ENCODE results near the gene KLHL29.

KLHL29 gene

GRCh38 chr2:23553561-23553960, 168.6 kb downstream of the KLHL29 start:
- no peak for TF ChIP-seq CTCF (IDR thresholded peaks at IDR 0.05; ENCODE audit: low read depth, low read length, missing control alignments)
- H3K4me3 ChIP-seq (ENCODE audit: low read depth, low read length): no peak overlapping the region
- DNase-seq (ENCODE audit: low read depth): no peak

GRCh38 chr2:23554054-23554697, 169.2 kb downstream of the KLHL29 start:
- H3K4me3 ChIP-seq (ENCODE audit: low read depth, low read length): no peak overlapping the region
- no peak for TF ChIP-seq CTCF (IDR thresholded peaks at IDR 0.05; ENCODE audit: low read depth, low read length, missing control alignments)
- no peak for DNase-seq (ENCODE audit: low read depth)

- no peak for DNase-seq (ENCODE audit: low read depth)
- no peak overlapping the region for H3K4me3 ChIP-seq (ENCODE audit: low read depth, low read length)
- no peak for TF ChIP-seq CTCF (IDR thresholded peaks at IDR 0.05; ENCODE audit: low read depth, low read length, missing control alignments)
These were observed 171.0 kb downstream of the KLHL29 start for GRCh38 chr2:23555944-23556343.

- H3K4me3 ChIP-seq (ENCODE audit: low read depth, low read length): no peak overlapping the region
- no peak for DNase-seq (ENCODE audit: low read depth)
- TF ChIP-seq CTCF (IDR thresholded peaks at IDR 0.05; ENCODE audit: low read depth, low read length, missing control alignments): no peak
These were observed 171.9 kb downstream of the KLHL29 start for GRCh38 chr2:23556929-23557328.

- no peak overlapping the region for H3K4me3 ChIP-seq (ENCODE audit: low read depth, low read length)
- TF ChIP-seq CTCF (IDR thresholded peaks at IDR 0.05; ENCODE audit: low read depth, low read length, missing control alignments): no peak
- no peak for DNase-seq (ENCODE audit: low read depth)
These were observed 172.5 kb downstream of the KLHL29 start for GRCh38 chr2:23557455-23557854.

- no peak for DNase-seq (ENCODE audit: low read depth)
- no peak overlapping the region for H3K4me3 ChIP-seq (ENCODE audit: low read depth, low read length)
- TF ChIP-seq CTCF (IDR thresholded peaks at IDR 0.05; ENCODE audit: low read depth, low read length, missing control alignments): no peak
These were observed 174.7 kb downstream of the KLHL29 start for GRCh38 chr2:23559561-23560239.

- H3K4me3 ChIP-seq (ENCODE audit: low read depth, low read length): no peak overlapping the region
- DNase-seq (ENCODE audit: low read depth): no peak
- TF ChIP-seq CTCF (IDR thresholded peaks at IDR 0.05; ENCODE audit: low read depth, low read length, missing control alignments): no peak
These were observed 176.1 kb downstream of the KLHL29 start for GRCh38 chr2:23561088-23561487.
